GM12878 (cell line): ENCODE measurements around the gene SPARC.

Experiments
- EP300 ChIP-seq, 2 experiments: fragments of 150-350 bp in 1 of 2; IDR thresholded peaks; 2 replicates each; pipeline ENCODE4 v1.6.1; 2011 to 2012; ENCODE audit warnings: low read depth in 2 of 2, low read length in 2 of 2, borderline replicate concordance in 1 of 2, improper control_type of control experiment in 1 of 2, inconsistent platforms in 1 of 2; ENCODE audit not compliant: control insufficient read depth in 1 of 2
- NBN ChIP-seq: fragments of 450-650 bp; IDR thresholded peaks from 2 replicates; pipeline ENCODE4 v1.6.1; 2016
- NFIC ChIP-seq: IDR thresholded peaks from 2 replicates; pipeline ENCODE4 v1.6.1; 2012; ENCODE audit warnings: low read depth, mild to moderate bottlenecking, inconsistent platforms, low read length, moderate library complexity
- POLR2A ChIP-seq: IDR thresholded peaks from 2 replicates; pipeline ENCODE4 v1.6.1; 2011; ENCODE audit warnings: low read depth, mild to moderate bottlenecking, low read length
- TF ChIP-seq, protein P1 (sequence below), 3 experiments: IDR thresholded peaks in 2 of 3; conservative IDR thresholded peaks in 1 of 3; 2 replicates each; pipeline ENCODE4 v1.5.1; 2011; ENCODE audit warnings: low read depth in 3 of 3, low read length in 3 of 3, mild to moderate bottlenecking in 3 of 3, control low read depth in 2 of 3, moderate library complexity in 2 of 3, inconsistent platforms in 1 of 3, mixed read lengths in 1 of 3; ENCODE audit not compliant: control insufficient read depth in 2 of 3, insufficient read depth in 1 of 3; ENCODE audit errors: extremely low read depth in 1 of 3
- TF ChIP-seq, protein P2 (sequence below): fragments of 450-650 bp; IDR thresholded peaks from 2 replicates; pipeline ENCODE4 v1.6.1; 2017; ENCODE audit warnings: mild to moderate bottlenecking, low read depth, inconsistent platforms; ENCODE audit not compliant: poor library complexity, severe bottlenecking

GRCh38 chr5:151718153-151718552 is 31.4 kb upstream of the SPARC start:
- TF ChIP-seq, protein P1, sequence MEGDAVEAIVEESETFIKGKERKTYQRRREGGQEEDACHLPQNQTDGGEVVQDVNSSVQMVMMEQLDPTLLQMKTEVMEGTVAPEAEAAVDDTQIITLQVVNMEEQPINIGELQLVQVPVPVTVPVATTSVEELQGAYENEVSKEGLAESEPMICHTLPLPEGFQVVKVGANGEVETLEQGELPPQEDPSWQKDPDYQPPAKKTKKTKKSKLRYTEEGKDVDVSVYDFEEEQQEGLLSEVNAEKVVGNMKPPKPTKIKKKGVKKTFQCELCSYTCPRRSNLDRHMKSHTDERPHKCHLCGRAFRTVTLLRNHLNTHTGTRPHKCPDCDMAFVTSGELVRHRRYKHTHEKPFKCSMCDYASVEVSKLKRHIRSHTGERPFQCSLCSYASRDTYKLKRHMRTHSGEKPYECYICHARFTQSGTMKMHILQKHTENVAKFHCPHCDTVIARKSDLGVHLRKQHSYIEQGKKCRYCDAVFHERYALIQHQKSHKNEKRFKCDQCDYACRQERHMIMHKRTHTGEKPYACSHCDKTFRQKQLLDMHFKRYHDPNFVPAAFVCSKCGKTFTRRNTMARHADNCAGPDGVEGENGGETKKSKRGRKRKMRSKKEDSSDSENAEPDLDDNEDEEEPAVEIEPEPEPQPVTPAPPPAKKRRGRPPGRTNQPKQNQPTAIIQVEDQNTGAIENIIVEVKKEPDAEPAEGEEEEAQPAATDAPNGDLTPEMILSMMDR (IDR thresholded peaks at IDR 0.05 in 2 of 3, conservative IDR thresholded peaks at IDR 0.05 in 1 of 3; ENCODE audit: control insufficient read depth in 2 of 3, extremely low read depth in 1 of 3, insufficient read depth in 1 of 3, low read depth in 3 of 3, low read length in 3 of 3): no peak
- TF ChIP-seq POLR2A (no peak), EP300 (IDR thresholded peaks at IDR 0.05; ENCODE audit: borderline replicate concordance in 1 of 2, control insufficient read depth in 1 of 2, low read depth in 2 of 2, low read length in 2 of 2) (no peak), NBN (no peak), NFIC (no peak)
- TF ChIP-seq, protein P2, sequence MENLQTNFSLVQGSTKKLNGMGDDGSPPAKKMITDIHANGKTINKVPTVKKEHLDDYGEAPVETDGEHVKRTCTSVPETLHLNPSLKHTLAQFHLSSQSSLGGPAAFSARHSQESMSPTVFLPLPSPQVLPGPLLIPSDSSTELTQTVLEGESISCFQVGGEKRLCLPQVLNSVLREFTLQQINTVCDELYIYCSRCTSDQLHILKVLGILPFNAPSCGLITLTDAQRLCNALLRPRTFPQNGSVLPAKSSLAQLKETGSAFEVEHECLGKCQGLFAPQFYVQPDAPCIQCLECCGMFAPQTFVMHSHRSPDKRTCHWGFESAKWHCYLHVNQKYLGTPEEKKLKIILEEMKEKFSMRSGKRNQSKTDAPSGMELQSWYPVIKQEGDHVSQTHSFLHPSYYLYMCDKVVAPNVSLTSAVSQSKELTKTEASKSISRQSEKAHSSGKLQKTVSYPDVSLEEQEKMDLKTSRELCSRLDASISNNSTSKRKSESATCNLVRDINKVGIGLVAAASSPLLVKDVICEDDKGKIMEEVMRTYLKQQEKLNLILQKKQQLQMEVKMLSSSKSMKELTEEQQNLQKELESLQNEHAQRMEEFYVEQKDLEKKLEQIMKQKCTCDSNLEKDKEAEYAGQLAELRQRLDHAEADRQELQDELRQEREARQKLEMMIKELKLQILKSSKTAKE: no peak
